ENCODE data around the gene HSD17B12. TPM values are rescaled to one million over a fixed set of nuclear protein-coding genes. Genes with fewer than 3 reads are reported as not detected.

HSD17B12 gene
- total and polyA plus RNA-seq, 2 experiments from 2014 or later = 128 to 168 TPM

DNA sequence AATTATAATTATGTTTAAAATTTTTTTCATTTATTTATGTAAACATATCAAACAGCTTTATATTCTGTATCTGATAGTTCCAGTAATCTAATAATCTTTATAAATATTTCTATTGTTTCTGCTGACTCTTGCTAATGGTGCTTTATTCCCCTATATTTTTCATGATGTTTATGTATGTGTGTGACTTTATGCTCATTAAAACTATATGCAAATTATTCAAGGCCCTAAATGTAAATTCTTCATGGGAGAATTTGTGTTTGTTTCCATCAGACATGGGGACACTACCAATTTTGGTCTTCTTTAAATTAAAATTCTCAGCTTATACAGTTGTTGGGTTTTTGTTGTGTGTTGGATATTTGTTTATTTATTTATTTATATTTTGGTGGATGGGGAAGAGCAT is 186.4 kb downstream of the HSD17B12 start:
- Histone ChIP-seq H3K27ac (ENCODE audit: low read depth) (no peak overlapping the region), H3K4me3 (no peak overlapping the region), H4K20me1 (replicated peaks; ENCODE audit: insufficient read depth) (no peaks in the 10 kb centered on the region), H3F3A (replicated peaks; ENCODE audit: low read depth) (no peaks in the 10 kb centered on the region), H3K4me1 (ENCODE audit: insufficient read depth) (no peaks in the 10 kb centered on the region), H3K4me2 (no peak overlapping the region), H3K9me2 (ENCODE audit: insufficient read depth) (no peaks in the 10 kb centered on the region), H3K27me3 (ENCODE audit: insufficient read depth) (peaks cover 8% of the 10 kb centered on the region; the same call in 1 of the 2 replicates), H3K79me2 (replicated peaks; ENCODE audit: insufficient read depth) (no peaks in the 10 kb centered on the region), H2AFZ (no peak overlapping the region), H3K36me3 (ENCODE audit: insufficient read depth) (no peaks in the 10 kb centered on the region)
- Mint-ChIP-seq H3K9me3 (no peaks in the 10 kb centered on the region), H3K4me3 (no peak overlapping the region), H3K36me3 (ENCODE audit: low read depth) (no peaks in the 10 kb centered on the region), H3K27me3 (ENCODE audit: insufficient read depth, low read depth, poor library complexity) (peaks cover 8% of the 10 kb centered on the region), H3K4me1 (no peaks in the 10 kb centered on the region), H3K27ac (no peak overlapping the region)
- ATAC-seq (no peak), DNase-seq (ENCODE audit: low spot score) (no peak)
- TF ChIP-seq, protein P1, sequence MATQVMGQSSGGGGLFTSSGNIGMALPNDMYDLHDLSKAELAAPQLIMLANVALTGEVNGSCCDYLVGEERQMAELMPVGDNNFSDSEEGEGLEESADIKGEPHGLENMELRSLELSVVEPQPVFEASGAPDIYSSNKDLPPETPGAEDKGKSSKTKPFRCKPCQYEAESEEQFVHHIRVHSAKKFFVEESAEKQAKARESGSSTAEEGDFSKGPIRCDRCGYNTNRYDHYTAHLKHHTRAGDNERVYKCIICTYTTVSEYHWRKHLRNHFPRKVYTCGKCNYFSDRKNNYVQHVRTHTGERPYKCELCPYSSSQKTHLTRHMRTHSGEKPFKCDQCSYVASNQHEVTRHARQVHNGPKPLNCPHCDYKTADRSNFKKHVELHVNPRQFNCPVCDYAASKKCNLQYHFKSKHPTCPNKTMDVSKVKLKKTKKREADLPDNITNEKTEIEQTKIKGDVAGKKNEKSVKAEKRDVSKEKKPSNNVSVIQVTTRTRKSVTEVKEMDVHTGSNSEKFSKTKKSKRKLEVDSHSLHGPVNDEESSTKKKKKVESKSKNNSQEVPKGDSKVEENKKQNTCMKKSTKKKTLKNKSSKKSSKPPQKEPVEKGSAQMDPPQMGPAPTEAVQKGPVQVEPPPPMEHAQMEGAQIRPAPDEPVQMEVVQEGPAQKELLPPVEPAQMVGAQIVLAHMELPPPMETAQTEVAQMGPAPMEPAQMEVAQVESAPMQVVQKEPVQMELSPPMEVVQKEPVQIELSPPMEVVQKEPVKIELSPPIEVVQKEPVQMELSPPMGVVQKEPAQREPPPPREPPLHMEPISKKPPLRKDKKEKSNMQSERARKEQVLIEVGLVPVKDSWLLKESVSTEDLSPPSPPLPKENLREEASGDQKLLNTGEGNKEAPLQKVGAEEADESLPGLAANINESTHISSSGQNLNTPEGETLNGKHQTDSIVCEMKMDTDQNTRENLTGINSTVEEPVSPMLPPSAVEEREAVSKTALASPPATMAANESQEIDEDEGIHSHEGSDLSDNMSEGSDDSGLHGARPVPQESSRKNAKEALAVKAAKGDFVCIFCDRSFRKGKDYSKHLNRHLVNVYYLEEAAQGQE (IDR thresholded peaks at IDR 0.05; ENCODE audit: unreplicated experiment) = no peak
- TF ChIP-seq NANOG (IDR thresholded peaks at IDR 0.05; ENCODE audit: borderline replicate concordance) (no peak), STAT1 (IDR thresholded peaks at IDR 0.05; ENCODE audit: unreplicated experiment) (no peak), EZH2 (IDR thresholded peaks at IDR 0.05; ENCODE audit: low read depth, unreplicated experiment) (no peak), ZNF331 (CRISPR knock-in tag; IDR thresholded peaks at IDR 0.05; ENCODE audit: low read depth) (no peak), CREB1 (CRISPR knock-in tag; IDR thresholded peaks at IDR 0.05; ENCODE audit: low read depth) (no peak), ZNF114 (CRISPR knock-in tag; IDR thresholded peaks at IDR 0.05) (no peak), POLR2AphosphoS5 (IDR thresholded peaks at IDR 0.05; ENCODE audit: low read depth) (no peak), JUNB (IDR thresholded peaks at IDR 0.05; ENCODE audit: unreplicated experiment) (no peak), EZH2phosphoT487 (IDR thresholded peaks at IDR 0.05; ENCODE audit: unreplicated experiment) (no peak)
- TF ChIP-seq, protein P2, sequence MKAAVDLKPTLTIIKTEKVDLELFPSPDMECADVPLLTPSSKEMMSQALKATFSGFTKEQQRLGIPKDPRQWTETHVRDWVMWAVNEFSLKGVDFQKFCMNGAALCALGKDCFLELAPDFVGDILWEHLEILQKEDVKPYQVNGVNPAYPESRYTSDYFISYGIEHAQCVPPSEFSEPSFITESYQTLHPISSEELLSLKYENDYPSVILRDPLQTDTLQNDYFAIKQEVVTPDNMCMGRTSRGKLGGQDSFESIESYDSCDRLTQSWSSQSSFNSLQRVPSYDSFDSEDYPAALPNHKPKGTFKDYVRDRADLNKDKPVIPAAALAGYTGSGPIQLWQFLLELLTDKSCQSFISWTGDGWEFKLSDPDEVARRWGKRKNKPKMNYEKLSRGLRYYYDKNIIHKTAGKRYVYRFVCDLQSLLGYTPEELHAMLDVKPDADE (IDR thresholded peaks at IDR 0.05) = no peak
- TF ChIP-seq, protein P3, sequence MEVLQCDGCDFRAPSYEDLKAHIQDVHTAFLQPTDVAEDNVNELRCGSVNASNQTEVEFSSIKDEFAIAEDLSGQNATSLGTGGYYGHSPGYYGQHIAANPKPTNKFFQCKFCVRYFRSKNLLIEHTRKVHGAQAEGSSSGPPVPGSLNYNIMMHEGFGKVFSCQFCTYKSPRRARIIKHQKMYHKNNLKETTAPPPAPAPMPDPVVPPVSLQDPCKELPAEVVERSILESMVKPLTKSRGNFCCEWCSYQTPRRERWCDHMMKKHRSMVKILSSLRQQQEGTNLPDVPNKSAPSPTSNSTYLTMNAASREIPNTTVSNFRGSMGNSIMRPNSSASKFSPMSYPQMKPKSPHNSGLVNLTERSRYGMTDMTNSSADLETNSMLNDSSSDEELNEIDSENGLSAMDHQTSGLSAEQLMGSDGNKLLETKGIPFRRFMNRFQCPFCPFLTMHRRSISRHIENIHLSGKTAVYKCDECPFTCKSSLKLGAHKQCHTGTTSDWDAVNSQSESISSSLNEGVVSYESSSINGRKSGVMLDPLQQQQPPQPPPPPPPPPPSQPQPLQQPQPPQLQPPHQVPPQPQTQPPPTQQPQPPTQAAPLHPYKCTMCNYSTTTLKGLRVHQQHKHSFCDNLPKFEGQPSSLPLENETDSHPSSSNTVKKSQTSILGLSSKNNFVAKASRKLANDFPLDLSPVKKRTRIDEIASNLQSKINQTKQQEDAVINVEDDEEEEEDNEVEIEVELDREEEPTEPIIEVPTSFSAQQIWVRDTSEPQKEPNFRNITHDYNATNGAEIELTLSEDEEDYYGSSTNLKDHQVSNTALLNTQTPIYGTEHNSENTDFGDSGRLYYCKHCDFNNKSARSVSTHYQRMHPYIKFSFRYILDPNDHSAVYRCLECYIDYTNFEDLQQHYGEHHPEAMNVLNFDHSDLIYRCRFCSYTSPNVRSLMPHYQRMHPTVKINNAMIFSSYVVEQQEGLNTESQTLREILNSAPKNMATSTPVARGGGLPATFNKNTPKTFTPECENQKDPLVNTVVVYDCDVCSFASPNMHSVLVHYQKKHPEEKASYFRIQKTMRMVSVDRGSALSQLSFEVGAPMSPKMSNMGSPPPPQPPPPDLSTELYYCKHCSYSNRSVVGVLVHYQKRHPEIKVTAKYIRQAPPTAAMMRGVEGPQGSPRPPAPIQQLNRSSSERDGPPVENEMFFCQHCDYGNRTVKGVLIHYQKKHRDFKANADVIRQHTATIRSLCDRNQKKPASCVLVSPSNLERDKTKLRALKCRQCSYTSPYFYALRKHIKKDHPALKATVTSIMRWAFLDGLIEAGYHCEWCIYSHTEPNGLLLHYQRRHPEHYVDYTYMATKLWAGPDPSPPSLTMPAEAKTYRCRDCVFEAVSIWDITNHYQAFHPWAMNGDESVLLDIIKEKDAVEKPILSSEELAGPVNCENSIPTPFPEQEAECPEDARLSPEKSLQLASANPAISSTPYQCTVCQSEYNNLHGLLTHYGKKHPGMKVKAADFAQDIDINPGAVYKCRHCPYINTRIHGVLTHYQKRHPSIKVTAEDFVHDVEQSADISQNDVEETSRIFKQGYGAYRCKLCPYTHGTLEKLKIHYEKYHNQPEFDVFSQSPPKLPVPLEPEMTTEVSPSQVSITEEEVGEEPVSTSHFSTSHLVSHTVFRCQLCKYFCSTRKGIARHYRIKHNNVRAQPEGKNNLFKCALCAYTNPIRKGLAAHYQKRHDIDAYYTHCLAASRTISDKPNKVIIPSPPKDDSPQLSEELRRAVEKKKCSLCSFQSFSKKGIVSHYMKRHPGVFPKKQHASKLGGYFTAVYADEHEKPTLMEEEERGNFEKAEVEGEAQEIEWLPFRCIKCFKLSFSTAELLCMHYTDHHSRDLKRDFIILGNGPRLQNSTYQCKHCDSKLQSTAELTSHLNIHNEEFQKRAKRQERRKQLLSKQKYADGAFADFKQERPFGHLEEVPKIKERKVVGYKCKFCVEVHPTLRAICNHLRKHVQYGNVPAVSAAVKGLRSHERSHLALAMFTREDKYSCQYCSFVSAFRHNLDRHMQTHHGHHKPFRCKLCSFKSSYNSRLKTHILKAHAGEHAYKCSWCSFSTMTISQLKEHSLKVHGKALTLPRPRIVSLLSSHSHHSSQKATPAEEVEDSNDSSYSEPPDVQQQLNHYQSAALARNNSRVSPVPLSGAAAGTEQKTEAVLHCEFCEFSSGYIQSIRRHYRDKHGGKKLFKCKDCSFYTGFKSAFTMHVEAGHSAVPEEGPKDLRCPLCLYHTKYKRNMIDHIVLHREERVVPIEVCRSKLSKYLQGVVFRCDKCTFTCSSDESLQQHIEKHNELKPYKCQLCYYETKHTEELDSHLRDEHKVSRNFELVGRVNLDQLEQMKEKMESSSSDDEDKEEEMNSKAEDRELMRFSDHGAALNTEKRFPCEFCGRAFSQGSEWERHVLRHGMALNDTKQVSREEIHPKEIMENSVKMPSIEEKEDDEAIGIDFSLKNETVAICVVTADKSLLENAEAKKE (CRISPR knock-in tag; IDR thresholded peaks at IDR 0.05) = no peak
- TF ChIP-seq, protein P4, sequence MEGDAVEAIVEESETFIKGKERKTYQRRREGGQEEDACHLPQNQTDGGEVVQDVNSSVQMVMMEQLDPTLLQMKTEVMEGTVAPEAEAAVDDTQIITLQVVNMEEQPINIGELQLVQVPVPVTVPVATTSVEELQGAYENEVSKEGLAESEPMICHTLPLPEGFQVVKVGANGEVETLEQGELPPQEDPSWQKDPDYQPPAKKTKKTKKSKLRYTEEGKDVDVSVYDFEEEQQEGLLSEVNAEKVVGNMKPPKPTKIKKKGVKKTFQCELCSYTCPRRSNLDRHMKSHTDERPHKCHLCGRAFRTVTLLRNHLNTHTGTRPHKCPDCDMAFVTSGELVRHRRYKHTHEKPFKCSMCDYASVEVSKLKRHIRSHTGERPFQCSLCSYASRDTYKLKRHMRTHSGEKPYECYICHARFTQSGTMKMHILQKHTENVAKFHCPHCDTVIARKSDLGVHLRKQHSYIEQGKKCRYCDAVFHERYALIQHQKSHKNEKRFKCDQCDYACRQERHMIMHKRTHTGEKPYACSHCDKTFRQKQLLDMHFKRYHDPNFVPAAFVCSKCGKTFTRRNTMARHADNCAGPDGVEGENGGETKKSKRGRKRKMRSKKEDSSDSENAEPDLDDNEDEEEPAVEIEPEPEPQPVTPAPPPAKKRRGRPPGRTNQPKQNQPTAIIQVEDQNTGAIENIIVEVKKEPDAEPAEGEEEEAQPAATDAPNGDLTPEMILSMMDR (conservative IDR thresholded peaks at IDR 0.05; ENCODE audit: low read depth in 2 of 2) = no peak

Measured in GM23338 (cell line).